ENCODE results near the gene MYOZ3. TPM values are rescaled to one million over a fixed set of nuclear protein-coding genes. Genes with fewer than 3 reads are reported as not detected.
A peak's percentile ranks its signal among the peaks of the same experiment; 100 is the strongest.

Gene MYOZ3
- polyA plus RNA-seq, 4 donors = 0.27 to 1.5 (median 0.38) TPM

DNA sequence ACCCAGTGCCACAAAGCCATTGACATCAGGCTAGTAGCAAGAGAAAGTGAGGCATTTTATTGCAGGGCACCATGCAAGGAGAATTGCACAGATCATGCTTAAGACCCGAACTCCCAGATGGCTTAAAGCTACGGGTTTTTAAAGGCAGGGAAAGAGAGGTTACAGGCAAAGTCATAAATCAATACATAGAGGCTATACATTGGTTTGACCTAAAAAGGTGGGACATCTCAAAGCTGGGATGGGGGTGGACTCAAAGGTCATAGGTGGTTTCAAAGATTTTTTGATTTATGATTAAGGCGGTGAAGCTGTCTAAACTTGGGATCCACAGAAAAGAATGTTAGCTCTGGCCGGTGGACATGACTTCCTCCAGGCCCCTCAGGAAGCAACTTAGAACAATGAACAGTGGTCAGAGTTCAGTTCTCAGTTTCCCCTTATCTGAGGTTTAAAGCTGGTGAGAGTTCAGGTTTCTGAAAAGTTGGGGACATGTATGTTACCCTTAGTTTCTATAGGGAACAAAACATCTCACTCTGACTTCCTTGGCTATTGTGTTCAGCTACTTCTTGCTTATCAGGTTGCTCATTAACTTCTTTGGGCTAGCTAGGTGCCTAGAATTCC lies 45.8 kb downstream of the MYOZ3 start:
- Histone ChIP-seq H3K9me3 (ENCODE audit: control insufficient read depth in 2 of 2, insufficient read depth in 1 of 2, low read depth in 1 of 2, low read length in 1 of 2) (no peaks in the 10 kb centered on the region), H3K4me3 (ENCODE audit: low read depth in 1 of 3, low read length in 3 of 3) (no peak overlapping the region), H3K4me1 (ENCODE audit: control insufficient read depth in 3 of 3, insufficient read depth in 2 of 3, low read depth in 1 of 3, low read length in 2 of 3) (peaks cover 0 to 9% (median 0%) of the 10 kb centered on the region in 3 donors), H3K27me3 (ENCODE audit: control insufficient read depth in 3 of 3, insufficient read depth in 3 of 3, low read length in 3 of 3) (no peaks in the 10 kb centered on the region), H3K36me3 (ENCODE audit: control insufficient read depth in 3 of 3, insufficient read depth in 2 of 3, low read depth in 1 of 3, low read length in 3 of 3) (peaks cover 7 to 11% (median 11%) of the 10 kb centered on the region in 3 donors), H3K27ac (ENCODE audit: low read depth in 1 of 3, low read length in 2 of 3) (peak overlapping the region in 1 of 3 donors; percentile 27)
- FAIRE-seq (no peak), DNase-seq (peak in 1 of 2 donors; percentile 29)
- WGBS, 3 donors = 59 to 70% (median 64%) methylated on average over 4 of the region's 4 CpGs

DNA sequence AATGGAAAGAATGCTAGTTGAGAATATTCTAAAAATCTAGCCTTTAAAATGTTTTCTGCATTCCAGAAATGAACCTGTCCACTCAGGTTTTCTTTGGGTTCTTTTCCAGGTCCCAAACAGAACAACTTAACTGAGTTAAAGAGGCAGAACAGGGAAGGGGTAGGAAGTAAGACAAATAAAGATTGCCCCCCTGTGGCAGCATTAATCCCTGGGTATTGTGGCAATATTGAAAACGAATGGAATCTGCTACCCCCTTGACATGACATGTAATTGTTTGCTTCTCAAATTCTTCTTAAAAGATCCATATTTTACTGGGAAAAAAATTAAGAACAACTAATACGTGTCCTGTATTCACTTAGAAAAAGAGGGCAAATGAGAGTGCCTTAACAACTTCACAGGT lies 49.1 kb downstream of the MYOZ3 start:
- no peaks in the 10 kb centered on the region for H3K9me3 ChIP-seq (ENCODE audit: control insufficient read depth in 2 of 2, insufficient read depth in 1 of 2, low read depth in 1 of 2, low read length in 1 of 2)
- H3K4me3 ChIP-seq (ENCODE audit: low read depth in 1 of 3, low read length in 3 of 3) = no peak overlapping the region
- peaks cover 0 to 9% (median 0%) of the 10 kb centered on the region in 3 donors for H3K4me1 ChIP-seq (ENCODE audit: control insufficient read depth in 3 of 3, insufficient read depth in 2 of 3, low read depth in 1 of 3, low read length in 2 of 3)
- DNase-seq = no peak
- H3K27ac ChIP-seq (ENCODE audit: low read depth in 1 of 3, low read length in 2 of 3) = no peak overlapping the region
- H3K27me3 ChIP-seq (ENCODE audit: control insufficient read depth in 3 of 3, insufficient read depth in 3 of 3, low read length in 3 of 3) = no peaks in the 10 kb centered on the region
- peaks cover 14 to 32% (median 15%) of the 10 kb centered on the region in 3 donors for H3K36me3 ChIP-seq (ENCODE audit: control insufficient read depth in 3 of 3, insufficient read depth in 2 of 3, low read depth in 1 of 3, low read length in 3 of 3)
- FAIRE-seq = no peak
- WGBS, 3 donors = 58 to 61% (median 59%) methylated on average over 2 of the region's 2 CpGs

DNA sequence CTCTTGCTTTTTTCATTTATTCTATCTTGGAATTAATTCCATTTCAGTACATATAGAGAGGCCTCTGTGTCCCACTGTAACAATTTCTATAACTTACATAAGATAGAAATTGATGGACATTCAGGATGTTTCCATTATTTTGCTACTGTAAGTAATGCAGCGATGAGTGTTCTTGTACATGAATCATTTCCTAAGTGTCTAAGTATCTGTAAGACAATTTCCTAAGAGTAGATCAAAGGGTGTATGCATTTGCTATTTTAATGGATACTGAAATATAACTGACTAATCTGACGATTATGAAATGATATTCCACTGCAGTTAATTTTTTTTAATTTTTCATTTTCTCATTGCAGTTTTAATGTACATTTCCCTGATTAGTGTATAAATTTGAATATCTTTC lies 62.8 kb downstream of the MYOZ3 start:
- Histone ChIP-seq H3K36me3 (ENCODE audit: control insufficient read depth in 3 of 3, insufficient read depth in 2 of 3, low read depth in 1 of 3, low read length in 3 of 3) (peaks cover 7 to 23% (median 17%) of the 10 kb centered on the region in 3 donors), H3K4me1 (ENCODE audit: control insufficient read depth in 3 of 3, insufficient read depth in 2 of 3, low read depth in 1 of 3, low read length in 2 of 3) (no peaks in the 10 kb centered on the region), H3K4me3 (ENCODE audit: low read depth in 1 of 3, low read length in 3 of 3) (no peak overlapping the region), H3K9me3 (ENCODE audit: control insufficient read depth in 2 of 2, insufficient read depth in 1 of 2, low read depth in 1 of 2, low read length in 1 of 2) (no peaks in the 10 kb centered on the region), H3K27me3 (ENCODE audit: control insufficient read depth in 3 of 3, insufficient read depth in 3 of 3, low read length in 3 of 3) (no peaks in the 10 kb centered on the region), H3K27ac (ENCODE audit: low read depth in 1 of 3, low read length in 2 of 3) (no peak overlapping the region)
- WGBS, 3 donors = 68 to 90% (median 85%) methylated on average over 2 of the region's 2 CpGs
- FAIRE-seq (no peak), DNase-seq (no peak)

Other genes with a start within 250 kb of the MYOZ3 start
- 100 to 1,000 TPM; 288 to 939 (median 754) TPM for gene CD74, start 248.3 kb upstream of the MYOZ3 start, polyA plus RNA-seq
- 1,000 to 10,000 TPM; 2,525 to 5,825 (median 4,194) TPM for gene RPS14, start 211.5 kb upstream of the MYOZ3 start, polyA plus RNA-seq
- 10 to 100 TPM in 3 of 4 donors, 1 to 10 TPM in 1; 7.4 to 44.5 (median 21.0) TPM for gene NDST1, start 153.1 kb upstream of the MYOZ3 start, polyA plus RNA-seq
- 10 to 100 TPM; 23.2 to 44.0 (median 30.3) TPM for gene SYNPO, start 20.6 kb upstream of the MYOZ3 start, polyA plus RNA-seq
- gene RBM22, start 39.8 kb downstream of the MYOZ3 start, polyA plus RNA-seq = 10 to 100 TPM; 28.1 to 55.5 (median 32.1) TPM
- 10 to 100 TPM; 15.7 to 46.6 (median 19.9) TPM for gene DCTN4, start 97.8 kb downstream of the MYOZ3 start, polyA plus RNA-seq
- gene SMIM3, start 117.5 kb downstream of the MYOZ3 start, polyA plus RNA-seq = 10 to 100 TPM; 14.2 to 24.6 (median 20.3) TPM
- under 1 TPM in 1 of 4 donors, not detected in 3; 0.10 TPM for gene IRGM, start 185.3 kb downstream of the MYOZ3 start, polyA plus RNA-seq
- gene ZNF300, start 243.7 kb downstream of the MYOZ3 start, polyA plus RNA-seq = 10 to 100 TPM in 1 of 4 donors, 1 to 10 TPM in 2, under 1 TPM in 1; 0.54 to 11.3 (median 3.3) TPM